ENCODE measurements around the gene NTM.

NTM gene

GRCh38 chr11:131561972-131562371 lies 191.6 kb downstream of the NTM start:
- DNase-seq = no peak

GRCh38 chr11:131568318-131568717 lies 197.9 kb downstream of the NTM start:
- DNase-seq = no peak

DNA sequence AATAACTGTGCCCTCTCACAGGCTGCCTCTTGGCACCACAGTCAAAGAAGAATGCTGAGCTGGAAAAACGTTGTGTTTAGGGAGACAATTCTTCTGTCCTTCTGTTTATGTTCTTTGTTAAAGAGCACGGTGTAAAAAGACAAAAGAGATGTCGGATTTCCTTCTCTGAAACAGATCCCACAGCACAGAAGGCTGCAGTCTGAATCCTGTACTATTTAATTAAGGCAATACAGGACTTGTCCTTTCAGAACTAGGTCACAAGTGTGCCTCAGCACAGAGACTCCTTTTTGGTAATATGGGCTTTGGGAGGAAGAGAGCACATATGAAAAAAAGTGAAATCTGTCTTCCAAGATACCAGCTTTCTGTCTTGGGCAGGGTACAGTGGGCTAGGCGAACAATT lies 201.2 kb downstream of the NTM start:
- no peak for DNase-seq

DNA sequence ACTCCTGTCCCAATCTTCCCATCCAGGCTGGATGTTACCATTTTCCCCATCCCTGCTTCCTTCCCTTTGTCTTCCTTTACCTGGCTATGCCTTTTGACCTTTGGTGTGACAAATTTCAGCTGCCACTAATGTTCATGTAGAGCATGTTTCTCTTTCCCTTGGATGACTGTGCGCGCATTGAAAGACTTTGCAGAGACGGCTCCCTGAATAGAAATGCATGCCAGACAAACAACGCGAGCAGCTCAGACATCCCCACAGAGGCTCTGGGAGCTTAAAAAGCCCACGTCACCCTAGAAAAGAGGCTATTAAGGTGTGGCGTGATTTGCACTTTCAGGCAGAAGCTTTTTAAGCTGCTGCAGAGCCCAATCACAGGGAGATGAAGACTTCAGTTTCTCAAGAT lies 202.0 kb downstream of the NTM start:
- no peak for DNase-seq

DNA sequence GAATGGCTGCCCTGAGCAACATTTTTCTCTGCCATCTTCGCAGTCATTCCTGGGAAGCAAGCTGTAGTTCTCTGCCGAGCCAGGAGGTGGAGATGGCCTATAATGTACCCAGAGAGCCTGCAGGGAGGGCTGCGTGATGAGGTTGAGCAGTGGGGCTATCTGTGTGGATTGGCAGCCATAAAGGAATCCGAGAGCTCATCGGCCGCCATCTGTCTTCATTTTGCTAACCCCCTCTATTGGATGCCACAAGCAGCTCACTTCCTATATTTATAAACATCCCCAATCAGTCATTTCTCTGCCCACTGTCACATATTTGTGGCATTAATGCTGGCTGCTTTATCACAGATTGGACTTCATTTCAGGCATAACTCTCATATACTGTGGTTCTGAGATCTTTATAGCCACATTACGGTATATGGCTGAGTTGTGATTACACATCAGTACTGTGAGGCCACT lies 209.5 kb downstream of the NTM start:
- DNase-seq = no peak

GRCh38 chr11:131580476-131580875 lies 210.1 kb downstream of the NTM start:
- no peak for DNase-seq

DNA sequence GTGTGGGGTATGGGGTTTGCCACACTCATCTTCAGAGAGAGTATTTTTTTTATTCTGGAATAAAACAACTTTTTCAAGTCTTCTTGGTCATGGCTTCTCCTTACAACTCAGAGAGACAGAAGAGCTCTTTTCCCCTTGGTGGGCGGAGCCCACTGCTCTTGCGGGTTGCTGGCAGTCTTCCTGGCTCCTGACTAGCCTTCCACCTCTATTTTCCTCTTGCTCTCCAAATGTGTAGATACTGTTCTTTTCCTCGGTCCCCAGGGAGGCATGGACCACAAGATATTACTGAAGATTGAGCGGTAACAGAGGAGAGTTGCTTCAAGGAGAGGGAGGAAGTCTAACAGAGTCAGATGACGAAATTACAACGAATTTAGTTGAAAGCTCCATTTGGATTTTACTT lies 210.6 kb downstream of the NTM start:
- no peak for DNase-seq

- no peak for DNase-seq
These were observed 211.7 kb downstream of the NTM start for GRCh38 chr11:131582021-131582525.

DNA sequence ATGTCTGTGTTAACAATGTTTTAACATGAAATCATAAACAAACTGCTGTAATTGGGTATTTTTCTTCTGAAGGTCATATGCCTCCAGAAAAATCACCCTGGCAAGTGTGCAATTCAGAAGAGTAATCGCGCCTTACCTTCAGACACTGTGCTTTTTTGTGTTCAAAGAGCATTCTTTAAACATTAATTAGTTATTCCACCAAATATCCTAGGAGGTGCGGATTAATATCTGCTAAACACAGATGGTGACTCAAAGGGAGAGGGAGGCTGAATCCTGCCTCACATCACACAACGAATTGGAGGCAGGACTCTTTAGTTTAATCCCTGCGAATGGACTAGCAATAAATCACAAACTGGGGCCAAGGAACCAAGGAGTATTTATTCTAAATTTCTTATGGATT lies 213.0 kb downstream of the NTM start:
- DNase-seq = no peak

- DNase-seq = no peak
These were observed 213.5 kb downstream of the NTM start for GRCh38 chr11:131583938-131584337.

DNA sequence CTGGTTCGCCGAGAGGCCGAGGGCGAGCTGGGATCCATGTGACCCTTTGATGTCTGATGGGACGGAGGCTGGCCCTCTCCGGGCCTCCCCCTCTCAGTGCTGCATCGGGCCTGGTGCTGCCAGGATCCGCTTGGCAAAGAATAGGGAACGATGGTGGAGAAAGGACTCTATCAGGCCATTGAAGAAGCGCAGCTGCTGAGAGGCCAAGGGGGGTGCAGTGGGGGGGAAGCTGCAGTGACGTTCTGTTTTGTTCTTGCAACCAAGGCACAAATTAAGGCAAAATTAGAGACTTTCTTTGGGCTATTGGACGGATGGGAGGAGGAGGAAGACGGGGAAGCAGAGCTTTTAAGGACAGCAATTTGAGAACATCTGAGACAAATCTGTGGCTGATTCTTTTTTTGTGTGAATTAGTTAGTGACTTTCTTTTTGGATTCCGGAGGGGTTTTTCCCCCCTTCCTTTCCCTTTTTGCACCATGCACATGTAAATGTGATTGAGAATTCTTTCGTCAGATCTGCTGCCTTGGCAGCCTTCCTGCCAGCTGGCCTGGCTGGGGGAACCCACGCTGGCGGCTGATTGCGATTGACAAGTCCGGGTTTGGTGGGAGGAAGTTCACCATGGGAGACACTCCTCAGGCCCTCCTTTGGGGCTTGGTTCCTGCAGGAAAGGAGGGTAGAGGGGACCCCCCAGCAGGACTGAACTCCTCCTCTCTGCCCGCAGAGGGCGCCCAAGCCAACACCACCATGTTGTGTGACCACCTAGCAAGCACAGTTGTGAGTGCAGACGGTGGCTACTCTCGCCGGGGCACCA lies 214.6 kb downstream of the NTM start:
- DNase-seq = no peak

DNA sequence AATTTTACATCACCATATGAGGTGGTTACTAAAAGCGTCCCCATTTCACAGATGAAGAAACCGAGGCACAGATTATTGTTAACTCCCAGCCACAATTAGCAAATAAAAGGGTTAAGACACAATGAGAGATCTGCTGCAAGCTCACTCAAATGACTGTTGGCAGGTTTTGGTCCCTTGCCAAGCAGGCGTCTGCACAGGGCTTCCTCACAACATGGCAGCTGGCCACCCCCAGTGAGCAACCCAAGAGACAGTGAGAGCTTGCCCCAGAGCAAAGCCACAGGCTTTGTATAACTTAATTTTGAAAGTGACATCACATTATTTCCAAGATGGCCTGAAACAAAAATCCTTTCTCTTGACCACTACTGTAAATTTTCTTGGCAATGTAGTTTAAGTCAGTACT lies 217.6 kb downstream of the NTM start:
- no peak for DNase-seq

DNA sequence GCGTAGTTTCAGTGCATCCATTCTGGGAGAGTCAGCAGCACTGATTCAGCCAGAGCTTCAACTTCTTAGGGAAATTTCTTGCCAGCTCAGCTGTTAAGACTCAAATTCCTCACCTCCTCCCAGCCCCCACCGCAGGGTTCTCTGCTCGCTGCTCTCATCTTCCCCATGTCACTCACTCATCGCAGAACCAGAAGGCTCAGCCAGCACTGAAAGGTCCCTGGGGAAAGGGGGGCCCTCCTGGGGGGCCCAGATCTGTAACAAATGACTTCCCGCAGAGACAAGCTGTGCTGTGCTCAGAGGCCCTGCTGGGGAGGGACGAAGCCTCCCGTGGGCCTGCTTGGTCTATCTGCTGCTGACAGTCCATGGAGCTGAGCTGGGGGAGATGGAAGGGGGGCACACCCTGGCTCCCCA lies 220.6 kb downstream of the NTM start:
- no peak for DNase-seq

DNA sequence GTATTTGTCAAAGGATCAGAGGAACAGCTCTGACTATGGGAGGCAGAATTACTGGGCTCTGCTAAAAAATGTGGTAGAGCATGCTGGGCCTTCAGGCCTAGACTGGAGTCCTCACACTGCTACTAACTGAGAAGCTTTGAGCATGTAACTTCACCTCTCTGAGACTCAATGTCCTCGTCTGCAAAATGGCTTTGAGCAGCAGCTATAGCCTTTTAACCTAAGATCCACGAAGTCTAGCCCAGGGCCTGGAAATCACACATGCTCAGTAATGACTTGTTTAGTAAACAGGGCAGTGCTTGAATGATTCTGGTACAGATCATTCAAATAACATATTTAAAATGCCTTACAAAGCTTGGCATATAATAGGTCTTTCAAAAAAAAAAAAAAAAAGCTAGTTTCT lies 221.7 kb downstream of the NTM start:
- DNase-seq = no peak

DNA sequence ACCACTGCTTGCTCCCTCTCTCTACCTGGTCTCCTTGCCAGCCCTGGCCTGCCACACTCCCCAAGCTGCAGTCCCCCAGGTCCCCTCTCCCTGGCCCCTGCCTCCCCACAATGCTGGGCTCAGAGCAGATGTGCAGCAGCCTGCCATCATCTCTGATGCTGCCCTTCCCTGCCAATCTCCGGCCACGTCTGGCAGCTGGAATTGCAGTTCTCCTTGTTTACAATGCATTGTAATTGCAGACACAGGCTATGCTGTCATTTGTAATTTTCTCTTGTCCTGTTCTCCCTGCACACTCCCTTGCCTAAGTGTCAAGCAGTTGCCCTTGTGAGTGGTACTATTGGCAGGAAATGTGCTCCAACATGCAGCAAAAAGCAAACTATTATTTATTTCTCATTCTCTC lies 222.3 kb downstream of the NTM start:
- no peak for DNase-seq

GRCh38 chr11:131593301-131593700 lies 222.9 kb downstream of the NTM start:
- DNase-seq = no peak

GRCh38 chr11:131595797-131596196 lies 225.4 kb downstream of the NTM start:
- DNase-seq = no peak

DNA sequence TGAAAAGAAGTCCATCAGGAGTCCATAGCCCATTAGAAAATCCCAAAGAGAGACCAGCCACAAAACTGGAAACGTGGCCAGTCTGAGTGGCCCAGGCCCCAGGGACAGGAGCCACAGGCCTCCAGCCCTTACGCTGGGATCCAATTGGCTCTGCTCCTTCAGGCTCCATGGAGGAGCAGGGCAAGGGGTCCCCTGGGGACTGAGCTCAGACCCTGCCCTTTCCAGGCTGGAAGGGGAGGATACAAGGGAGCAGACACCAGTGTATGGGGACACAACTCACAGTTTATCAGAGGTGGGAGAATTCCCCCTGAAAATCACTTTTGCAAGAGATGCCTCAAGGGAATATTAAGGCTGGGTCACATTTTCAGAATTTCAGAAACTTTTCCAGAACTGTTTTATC lies 227.5 kb downstream of the NTM start:
- no peak for DNase-seq

GRCh38 chr11:131598305-131598704 lies 227.9 kb downstream of the NTM start:
- no peak for DNase-seq

GRCh38 chr11:131599285-131599684 lies 228.9 kb downstream of the NTM start:
- no peak for DNase-seq

- DNase-seq = no peak
These were observed 230.2 kb downstream of the NTM start for GRCh38 chr11:131600628-131601027.

DNA sequence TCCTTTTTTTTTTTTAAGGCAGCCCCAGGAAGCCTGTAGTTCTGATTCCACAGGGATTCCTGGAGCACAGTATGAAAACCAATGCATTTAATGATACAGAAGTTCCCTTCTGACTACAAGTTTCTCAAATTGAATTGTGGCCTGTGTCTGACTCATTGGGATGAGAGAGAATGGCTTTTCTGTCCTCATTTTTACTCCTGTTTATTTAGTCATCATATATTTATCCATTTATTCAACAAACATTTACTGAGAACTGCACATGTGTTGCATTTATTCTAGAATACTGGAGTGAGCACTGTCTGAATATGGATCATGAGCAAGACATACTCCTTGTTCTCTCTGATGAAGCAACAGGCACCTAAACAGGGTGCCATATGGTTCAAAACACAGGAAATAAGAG lies 231.2 kb downstream of the NTM start:
- no peak for DNase-seq

- DNase-seq = no peak
These were observed 232.0 kb downstream of the NTM start for GRCh38 chr11:131602431-131602830.

GRCh38 chr11:131606811-131607335 lies 236.5 kb downstream of the NTM start:
- no peak for DNase-seq

DNA sequence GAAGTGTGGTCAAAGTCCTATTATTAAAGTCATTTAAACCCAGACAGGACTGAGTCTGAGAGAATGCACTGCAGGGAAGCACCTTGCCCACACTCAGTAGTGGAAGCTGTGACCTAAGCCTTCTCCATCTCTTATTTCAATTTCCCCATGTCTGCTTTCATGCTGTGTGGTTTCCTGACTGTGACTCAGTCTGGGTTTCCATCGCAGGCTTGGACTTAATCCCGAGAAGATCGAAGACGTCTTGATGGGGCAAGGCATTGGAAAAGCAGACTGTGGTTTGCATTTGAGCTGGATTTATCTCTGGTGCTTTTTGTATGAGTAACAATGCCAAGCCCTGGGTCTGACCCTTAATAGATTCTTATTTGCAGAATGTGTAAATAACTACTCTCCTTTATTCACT lies 238.9 kb downstream of the NTM start:
- no peak for DNase-seq

Data from stimulated activated CD4-positive, alpha-beta T cell treated with anti-CD3 and anti-CD28 coated beads, Interleukin-4, amount 100 ng/mL, for 4 hours (primary cell).